HG03520 (cell line): ENCODE data around the gene TLE7.
A peak's percentile ranks its signal among the peaks of the same experiment; 100 is the strongest.

Experiments
- ATAC-seq: cut with Tn5 transposase; IDR thresholded peaks from one replicate; pipeline ENCODE4 v1.9.1; 2021; ENCODE audit warnings: mild to moderate bottlenecking, moderate library complexity; ENCODE audit not compliant: unreplicated experiment

Gene TLE7

DNA sequence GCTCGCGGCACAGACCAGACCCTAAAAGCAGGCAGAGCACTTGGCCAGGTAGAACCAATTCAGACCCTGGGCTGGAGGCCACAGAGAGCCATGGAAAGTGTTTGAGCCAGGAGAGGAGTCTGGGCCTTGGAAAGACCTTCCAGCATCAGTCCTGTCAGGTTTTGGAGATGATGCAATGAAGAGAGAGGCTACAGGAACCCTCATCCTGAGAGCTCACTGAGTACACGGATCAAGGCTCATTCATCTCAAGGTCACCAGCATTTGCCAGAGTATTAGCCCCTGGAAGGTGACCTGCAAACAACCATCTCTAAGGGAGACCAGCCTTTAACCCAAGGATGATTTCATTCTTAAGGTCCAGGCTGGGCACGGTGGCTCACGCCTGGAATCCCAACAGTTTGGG lies 27.8 kb downstream of the TLE7 start:
- no peak for ATAC-seq

DNA sequence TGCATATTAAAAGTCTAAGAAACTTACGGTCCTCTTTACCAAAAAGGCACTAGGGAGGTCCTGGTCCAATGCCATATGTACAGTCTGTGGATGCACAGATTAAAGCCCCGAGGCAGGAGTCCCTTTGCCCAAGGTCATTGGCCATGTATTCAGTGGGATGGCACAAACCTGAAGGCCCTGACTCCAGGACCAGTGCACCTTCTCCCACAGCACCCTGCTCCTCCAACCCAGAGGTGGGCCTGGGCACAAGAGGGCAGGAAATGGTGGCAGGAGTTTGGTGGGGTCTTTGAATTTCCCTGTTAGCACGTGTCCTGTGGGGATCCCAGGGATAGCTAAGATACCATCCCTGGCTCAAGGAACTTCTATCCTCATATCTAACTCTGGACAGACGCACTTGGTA lies 28.5 kb downstream of the TLE7 start:
- no peak for ATAC-seq

DNA sequence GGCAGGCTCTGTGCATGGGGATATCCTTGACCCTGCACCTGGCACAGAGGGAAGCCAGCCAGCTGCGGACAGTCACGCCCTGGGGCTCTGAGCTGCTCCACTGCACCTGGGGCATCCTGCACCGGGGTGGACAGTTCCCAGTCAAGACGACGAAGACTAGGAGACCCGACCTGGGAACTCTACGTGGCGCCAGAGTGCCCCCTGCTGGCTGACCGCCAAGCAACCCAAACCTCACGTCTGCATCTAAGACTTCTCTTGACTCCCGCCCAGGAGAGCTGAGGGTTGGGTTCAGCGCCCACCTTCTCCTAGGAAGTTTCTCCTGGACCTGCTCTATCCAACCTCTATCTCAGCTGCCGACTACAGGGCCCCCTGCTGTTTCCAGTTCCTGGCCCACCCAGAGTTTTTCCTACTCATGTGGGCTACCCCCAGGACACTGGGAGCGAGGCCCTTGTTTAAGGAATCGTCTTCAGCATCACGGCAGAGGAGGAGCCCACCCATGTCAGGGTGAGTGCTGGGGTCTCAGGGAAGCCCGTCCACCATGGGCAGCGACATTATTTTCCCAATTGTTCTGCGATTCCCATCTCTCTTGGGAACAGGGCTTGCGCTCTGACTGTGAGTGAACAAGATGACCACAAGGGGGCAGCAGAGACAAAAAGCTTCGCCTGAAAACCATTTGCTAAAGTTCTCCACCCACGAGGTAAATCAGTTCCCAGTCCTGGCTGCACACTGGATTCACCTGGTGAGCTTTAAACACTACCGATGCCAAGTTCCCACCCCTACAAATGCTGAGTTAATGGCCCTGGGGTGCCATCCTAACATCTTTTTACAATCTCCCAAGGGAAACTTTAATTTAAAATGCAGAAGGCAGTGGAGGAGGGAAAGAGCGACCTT lies 29.3 kb downstream of the TLE7 start:
- ATAC-seq, result peak; percentile 55

- ATAC-seq, result no peak
These were observed 31.7 kb downstream of the TLE7 start for GRCh38 chr16:71410146-71410545.

GRCh38 chr16:71409011-71409775 lies 32.7 kb downstream of the TLE7 start:
- ATAC-seq, result no peak

GRCh38 chr16:71408536-71408935 lies 33.3 kb downstream of the TLE7 start:
- no peak for ATAC-seq

DNA sequence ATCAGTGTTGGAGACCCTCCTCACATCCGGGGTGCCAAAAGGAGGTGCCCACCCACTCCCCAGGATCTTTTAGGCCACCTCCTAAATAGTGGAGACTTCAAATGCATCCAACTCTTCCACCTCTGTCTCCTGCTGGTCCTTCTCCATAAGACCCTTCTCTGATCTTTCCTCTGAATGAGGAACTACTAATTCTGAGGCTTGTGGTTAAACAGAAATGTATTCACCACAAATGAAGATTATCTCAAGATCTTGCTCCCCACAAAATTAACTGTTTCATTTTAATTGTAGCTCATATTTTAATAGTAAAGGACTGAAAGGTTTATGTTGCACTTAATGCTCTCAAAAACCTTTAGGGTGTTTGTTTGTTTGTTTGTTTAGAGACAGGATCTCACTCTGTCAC lies 34.1 kb downstream of the TLE7 start:
- ATAC-seq, result no peak

DNA sequence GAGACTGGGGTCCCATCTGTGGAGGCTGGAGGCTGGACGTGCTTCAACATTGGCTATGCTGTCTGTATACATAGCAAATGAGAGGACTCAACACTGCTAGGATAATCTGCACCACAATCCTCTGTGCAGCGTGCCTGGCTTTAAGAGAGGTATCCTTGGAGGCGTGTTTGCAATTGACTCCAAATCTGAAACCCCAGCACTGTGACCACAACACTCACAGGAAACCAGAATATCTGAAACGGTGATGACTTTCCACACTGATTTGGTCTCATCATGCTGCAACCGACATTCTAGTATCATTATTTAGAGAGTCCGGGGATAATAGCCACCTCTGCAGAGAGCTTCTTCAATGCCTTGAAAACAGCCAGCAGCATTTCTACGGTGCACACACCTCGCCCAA lies 35.1 kb downstream of the TLE7 start:
- ATAC-seq, result no peak

GRCh38 chr16:71406316-71406715 lies 35.5 kb downstream of the TLE7 start:
- ATAC-seq, result no peak

DNA sequence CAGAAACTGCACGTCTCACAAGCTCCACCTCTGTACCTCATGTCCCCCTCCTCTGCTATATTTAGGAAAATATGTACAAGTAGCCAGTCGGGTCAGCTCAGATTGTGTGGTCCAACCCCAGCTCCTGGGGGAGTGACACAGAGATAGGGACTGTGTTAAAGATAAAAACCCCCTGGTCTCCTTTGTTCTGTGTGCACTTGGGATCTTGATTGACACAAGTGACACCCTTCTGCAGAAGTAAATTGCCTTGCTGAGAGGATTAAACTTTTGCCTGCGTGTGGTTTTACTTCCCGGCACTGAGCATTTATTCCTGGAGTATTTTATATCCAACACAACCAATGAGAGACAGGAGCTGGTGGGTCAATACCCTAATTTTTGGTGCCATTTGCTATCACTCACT lies 37.5 kb downstream of the TLE7 start:
- no peak for ATAC-seq

- ATAC-seq, result no peak
These were observed 39.2 kb downstream of the TLE7 start for GRCh38 chr16:71402674-71403073.

DNA sequence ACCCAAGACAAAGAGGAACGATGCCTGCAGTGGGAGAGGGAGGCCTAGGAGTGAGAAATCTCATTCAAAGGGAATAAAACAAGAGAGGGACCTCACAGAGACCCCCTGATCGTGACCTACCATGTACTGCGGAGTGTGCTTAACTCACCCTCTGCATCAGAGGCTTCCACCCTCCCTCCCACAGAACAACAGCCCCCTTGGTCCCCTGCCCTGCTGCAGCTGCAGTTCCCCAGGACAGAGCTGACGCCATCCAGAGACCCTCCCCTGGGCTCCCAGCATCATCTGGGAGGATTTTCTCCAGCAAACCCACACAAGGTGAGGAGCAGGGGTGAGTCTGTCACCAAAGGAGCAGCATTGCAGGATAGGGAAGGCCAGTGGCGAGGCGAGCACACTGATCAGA lies 39.8 kb downstream of the TLE7 start:
- ATAC-seq, result no peak

DNA sequence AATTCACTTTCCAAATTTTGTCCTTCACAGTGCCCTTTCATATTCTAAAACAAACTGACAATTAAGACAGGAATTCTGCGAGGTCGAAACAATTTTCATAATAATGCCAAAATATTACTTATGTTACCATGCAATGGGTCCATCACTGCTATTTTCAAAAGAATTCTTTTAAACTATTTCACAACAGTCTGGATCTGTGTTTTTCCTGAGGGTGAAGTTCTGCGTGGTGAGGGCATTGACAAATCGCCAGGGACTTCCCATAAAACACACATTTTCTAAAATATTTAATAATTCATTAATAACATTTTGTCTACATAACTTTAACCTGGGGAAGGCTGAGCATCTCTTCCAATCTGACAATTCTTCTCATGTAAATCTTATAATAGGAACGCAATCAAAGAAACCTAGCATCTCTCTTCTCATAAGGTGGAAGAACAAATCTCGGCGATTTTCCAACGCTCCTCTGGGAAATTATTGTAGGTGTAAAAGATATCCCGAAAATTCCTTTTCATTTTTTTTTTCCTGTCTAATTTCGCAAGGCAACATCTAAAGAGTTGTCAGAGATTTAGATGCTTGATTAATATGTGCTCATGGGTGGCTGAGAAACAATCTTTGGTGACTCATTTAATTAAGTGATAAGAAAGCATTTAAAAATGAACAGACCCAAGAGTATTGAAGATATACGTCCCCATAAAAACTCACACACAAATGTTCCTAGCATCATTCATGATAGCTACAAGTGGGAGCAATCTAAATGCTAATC lies 41.9 kb downstream of the TLE7 start:
- no peak for ATAC-seq

DNA sequence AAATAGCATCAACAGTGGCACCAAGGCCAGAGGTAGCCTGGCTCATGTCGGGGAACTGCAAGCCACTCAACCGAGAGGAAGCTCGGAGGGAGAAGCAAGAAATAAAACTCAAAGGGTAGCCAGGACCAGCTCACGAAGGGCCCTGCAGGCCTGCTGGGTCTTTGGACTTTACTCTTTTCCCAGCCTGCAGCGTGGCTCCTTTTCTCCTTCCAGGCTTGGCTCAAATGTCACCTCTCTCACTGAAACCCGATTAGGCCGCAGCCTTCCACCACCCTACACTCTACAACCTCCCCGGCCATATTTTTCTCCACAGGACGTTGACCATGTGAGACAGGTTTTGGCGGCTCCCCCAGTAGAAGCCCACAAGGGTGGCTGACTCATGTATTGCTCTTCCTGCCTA lies 45.3 kb downstream of the TLE7 start:
- ATAC-seq, result no peak

GRCh38 chr16:71389330-71389729 lies 52.5 kb downstream of the TLE7 start:
- ATAC-seq, result no peak

GRCh38 chr16:71387045-71387871 lies 54.6 kb downstream of the TLE7 start:
- ATAC-seq, result no peak

- no peak for ATAC-seq
These were observed 57.7 kb downstream of the TLE7 start for GRCh38 chr16:71384073-71384724.

DNA sequence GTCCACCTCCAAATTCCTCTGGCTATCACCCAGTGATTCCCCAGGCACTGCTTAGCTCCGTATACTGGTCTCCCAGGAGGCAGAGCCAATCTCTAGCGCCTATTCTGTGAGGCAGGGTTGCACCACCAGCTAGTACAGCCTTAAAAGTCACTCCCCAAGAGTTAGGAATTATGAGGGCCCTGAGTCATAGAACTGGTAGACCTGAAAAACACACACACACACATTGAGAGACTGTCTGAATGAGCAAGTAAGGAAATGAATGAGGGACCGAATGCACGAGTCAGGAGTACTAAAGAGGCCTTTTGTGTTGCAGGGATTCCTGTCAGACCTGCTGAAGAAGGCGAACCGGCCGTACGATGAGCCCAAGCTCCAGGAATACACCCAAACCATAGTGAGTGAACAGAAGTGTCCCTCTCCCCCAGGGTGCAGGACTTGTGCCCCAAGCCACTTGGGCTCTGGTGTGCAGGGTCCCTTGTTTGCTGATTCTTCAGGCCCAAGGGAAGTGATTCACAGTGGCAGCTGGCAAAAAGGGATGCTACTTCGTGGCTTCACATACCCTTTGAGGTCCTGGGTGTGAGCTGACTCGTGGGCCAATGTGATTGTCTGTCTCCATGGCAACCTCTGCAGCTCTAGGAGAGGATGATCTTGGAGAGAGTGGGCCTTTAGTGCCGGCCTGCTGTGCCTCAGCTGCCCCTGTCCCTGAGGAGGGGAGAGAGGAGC lies 58.6 kb downstream of the TLE7 start:
- ATAC-seq, result no peak

- ATAC-seq, result no peak
These were observed 61.0 kb downstream of the TLE7 start for GRCh38 chr16:71380831-71381230.
